HTERT RPE-1 (cell line): Measurements from ENCODE around the gene MYRIP.
"Not testable (repeated sequence)": the region's sequence is repeated elsewhere in the genome, so short reads cannot be mapped to it uniquely, and the experiment has no call there.

Experiments used
- in situ Hi-C: fragments of 300-500 bp; cut with MboI; formaldehyde crosslinking; loops from 4 replicates; pipeline ENCODE4 v1.14.3; 2020; ENCODE audit warnings: low sequenced_read_pairs

The MYRIP gene

DNA sequence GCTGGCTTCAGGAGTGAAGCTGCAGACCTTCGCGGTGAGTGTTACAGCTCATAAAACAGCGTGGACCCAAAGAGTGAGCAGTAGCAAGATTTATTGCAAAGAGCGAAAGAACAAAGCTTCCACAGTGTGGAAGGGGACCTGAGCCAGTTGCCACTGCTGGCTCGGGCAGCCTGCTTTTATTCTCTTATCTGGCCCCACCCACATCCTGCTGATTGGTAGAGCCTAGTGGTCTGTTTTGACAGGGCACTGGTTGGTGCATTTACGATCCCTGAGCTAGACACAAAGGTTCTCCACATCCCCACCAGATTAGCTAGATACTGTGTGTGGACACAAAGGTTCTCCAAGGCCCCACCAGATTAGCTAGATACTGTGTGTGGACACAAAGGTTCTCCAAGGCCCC lies 267.7 kb downstream of the MYRIP start:
- in situ Hi-C loops, result not testable (repeated sequence)

DNA sequence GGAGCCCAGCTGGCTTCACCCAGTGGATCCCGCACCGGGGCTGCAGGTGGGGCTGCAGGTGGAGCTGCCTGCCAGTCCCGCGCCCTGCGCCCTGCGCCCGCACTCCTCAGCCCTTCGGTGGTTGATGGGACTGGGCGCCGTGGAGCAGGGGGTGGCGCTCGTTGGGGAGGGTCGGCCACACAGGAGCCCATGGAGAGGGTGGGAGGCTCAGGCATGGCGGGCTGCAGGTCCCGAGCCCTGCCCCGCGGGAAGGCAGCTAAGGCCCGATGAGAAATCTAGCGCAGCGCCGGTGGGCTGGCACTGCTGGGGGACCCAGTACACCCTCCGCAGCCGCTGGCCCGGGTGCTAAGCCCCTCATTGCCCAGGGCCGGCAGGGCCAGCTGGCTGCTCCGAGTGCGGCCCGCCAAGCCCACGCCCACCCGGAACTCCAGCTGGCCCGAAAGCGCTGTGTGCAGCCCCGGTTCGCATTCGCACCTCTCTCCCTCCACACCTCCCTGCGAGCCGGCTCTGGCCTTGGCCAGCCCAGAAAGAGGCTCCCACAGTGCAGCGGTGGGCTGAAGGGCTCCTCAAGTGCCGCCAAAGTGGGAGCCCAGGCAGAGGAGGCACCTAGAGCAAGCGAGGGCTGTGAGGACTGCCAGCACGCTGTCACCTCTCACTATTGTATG lies 268.6 kb downstream of the MYRIP start:
- in situ Hi-C loops, result not testable (repeated sequence)

DNA sequence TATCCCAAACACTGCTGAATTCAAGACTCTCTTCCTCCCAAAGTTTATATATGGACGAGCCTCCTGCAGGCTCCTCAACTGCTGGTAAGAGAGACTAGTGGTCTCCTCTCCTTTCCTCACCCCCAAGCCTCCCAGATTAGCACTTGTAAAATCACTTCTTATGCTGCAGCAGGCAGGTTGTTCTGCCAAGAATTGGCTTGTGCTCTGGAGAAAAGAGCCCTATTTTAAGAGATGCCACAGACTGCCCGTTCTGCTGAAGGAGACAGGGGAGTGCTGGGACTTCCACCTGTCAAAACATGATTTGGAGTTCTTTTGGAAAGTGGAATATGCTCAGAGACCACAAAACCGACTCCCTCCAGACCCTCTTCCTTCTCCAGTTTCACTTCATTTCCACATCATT lies 269.2 kb downstream of the MYRIP start:
- in situ Hi-C loops, result no loop called here

DNA sequence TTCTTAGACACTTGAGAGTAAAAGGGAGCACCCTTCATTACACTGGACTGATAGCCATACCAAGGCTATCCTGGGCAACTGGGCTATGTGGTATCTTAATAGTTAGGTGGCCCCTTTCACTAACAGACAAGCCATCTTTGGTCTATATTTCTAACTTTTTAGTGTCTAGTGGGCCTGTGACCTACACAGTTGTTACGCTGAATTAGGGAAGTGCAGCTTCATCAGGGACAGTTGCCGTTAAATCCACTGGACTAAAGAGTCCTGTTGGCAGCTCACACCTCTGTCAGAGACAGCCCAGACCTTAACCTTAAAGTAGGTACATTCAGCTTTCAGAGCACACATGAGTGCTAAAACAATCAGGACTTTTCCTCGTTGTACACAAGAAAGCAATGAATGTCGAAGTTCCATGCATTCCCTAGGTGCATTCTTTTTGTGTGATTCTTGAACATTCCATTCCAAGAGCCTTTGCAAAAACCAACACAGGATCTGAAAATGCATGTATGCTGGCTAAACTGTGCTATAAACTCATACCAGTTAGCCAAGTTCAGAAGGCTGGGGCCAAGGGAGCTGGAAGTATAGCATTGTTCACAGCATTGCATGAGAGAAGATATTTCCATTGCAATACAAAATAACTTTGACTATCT lies 269.9 kb downstream of the MYRIP start:
- in situ Hi-C loops, result no loop called here

DNA sequence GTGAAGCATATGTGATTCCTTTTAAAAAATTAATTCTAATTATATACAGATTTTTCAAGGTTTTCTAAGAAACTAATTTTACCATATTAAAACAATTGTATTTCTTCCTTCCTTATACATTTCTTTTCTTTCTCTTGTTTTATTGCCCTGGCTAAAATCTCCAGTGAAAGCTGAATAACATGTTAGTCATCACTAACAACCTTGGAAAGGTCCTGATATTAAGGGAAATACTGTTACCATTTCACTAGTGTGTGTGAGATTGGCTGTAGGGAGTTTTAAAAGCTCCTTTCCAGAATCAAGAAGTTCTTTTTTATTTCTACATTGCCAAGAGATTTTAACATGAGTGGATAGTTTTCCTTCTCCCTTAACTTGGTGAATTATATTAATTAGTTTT lies 270.4 kb downstream of the MYRIP start:
- in situ Hi-C loops, result no loop called here

DNA sequence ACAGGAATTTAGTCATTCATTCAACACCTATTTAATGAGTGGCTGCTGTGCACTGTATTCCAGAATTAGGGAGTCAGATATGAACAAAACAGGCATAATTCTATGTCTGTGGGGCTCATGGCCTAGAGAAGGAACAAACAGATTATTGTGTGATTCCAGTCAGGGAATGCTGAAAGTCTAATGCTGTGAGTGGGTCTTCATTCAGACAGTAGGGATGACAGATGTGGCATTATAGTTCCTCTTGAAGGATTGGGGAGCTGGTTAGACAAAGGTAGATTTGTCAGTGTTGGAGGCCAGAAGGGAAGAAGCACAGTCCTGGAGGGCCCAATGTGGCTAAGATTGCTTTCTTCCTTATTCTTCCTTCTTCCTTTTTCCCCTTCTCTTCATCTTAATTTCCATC lies 273.7 kb downstream of the MYRIP start:
- in situ Hi-C loops, result no loop called here

DNA sequence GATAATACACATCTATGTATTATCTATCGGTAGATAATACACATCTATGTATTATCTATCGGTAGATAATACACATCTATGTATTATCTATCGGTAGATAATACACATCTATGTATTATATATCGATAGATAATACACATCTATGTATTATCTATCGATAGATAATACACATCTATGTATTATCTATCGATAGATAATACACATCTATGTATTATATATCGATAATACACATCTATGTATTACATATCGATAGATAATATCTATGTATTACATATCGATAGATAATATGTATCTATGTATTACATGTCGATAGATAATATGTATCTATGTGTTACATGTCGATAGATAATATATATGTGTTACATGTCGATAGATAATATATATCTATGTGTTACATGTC lies 275.0 kb downstream of the MYRIP start:
- in situ Hi-C loops, result not testable (repeated sequence)

DNA sequence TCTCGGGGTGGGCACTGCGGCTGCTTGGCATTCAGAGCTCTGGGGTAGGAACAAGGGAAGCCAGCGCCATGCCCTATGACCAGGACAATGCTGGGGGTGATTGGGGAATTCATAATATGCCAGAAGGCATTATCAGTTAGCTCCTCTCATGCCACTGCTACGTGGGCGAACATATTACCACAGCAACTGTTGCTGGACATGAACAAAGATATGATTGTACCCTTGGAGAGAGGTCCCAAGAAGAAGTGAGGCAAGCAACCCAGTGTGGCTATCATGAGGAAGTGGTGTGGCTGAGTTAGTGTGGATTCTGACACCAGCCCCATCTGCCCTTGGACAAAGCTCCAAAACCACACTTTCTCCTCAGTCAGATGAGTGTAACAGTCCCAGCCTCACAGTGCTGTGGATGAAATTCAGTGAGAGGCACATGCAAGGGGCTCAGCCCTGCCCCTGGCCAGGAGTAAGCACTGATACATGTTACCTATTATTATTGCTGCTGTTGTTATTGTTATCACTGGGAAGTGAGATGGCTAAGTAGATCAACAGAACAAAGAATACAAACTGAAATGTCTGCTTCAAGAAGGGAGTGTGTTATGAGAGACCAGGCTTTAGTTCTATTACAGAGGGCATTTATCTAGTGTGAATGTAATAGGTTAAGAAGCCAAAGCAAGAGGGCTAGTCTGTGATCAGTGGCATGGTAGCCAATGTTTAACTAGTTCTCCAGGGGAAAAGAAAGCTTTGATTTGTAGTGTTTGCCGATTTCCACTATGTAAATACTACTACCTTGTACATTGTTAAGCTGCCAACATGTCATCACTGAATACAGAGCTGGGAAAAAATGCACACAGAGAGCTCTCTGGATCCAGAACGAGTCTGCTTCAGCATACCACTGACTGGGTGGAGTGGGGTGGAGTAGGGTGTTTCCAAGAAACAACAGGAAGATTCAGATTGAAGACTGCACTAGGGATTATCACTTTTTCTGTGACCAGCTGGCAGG lies 277.8 kb downstream of the MYRIP start:
- in situ Hi-C loops, result no loop called here

DNA sequence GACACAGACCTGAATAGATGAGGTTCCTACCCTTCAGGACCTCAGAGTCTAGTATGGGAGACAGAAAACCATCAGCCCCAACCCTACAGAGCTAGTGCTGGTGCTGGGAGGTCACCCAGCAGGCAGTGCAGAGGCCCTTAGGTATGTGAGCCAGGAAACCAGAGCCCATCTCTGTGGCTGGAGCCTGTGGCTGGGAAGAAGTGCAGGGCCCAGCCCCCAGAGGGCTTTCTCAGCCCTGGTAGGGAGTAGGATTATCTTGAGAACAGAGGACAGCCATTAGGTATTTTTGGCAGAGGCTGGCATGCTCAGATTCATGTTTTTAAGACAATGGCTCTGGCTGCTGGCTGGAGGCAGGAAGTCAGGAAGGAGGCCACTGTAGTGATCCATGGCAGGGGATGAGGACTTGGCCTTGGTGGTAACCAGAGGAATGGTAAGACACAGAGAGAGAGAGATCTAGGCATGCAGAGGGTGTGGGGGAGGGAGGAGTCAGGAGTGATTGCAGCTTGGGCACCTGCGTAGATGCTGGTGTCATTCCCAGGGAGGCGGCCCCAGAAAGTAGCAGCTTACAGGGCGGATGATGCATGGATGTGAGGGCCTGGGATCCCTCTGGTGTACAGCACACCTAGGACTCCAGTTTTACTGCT lies 279.2 kb downstream of the MYRIP start:
- in situ Hi-C loops, result no loop called here

DNA sequence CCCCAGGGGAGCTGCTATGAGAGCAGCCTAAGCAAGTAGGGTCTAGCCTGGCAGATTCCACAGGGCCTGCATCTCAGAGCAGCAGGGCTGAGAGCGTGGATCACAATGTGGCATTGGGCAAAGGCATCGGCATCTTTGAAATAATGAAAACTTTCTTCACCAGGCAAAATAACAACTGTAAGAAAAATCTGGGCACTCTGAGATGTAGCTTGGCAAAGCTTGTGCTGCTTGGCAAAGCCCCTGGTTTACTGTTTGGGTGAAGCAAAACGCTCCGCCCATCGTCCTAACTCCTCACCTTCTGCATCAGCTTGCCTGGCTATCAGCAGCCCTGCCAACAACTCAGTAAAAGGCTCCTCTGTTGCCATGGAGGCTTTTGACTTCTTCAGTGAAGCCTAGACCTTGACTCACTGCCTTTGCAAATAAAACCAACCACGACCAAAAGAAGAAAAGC lies 287.3 kb downstream of the MYRIP start:
- in situ Hi-C loops, result no loop called here

DNA sequence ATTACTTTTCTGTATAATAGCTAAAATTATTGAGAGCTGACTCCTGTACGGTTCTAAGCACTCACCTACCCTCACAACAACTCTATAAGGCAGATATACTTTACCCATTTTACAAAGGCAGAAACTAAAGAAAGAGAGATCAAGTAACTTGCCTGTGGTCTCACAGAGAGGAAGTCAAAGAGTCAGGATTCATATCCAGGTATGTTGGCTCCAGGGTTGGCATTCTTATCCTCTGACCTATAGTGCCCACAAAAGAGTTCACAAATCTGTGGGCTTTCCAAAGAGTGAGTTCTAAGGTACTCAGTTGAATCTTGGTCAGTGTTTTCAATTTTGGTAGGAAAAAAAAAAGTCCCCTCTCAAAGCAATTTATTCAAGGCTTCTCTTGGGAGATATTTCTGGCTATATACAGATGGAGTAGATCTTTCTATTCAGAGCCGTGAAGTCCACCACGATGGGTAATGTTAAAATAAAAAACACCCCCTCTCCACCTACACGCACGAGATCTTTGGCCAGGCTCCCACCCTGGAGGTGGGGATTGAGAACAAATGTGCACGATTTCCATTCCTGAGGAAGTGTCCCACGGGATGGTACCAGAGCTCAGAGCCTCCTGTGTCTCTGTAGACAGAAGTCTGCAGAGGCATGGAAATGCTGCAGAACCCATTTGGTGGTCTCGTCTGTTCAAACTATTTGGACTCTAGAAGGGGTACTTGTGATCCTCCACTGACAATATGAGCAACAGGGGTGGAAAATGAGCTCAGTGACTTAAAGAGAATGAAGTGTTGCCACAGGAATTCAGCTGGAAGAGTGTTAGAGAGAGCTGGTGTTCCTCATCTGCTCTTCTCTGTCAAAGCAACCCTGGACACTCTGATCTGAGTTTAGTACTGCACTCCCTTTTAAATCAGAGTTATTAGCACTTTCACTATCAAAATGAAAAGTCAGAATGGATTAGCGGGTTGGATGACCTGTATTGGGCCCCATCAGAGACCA lies 288.0 kb downstream of the MYRIP start:
- in situ Hi-C loops, result no loop called here

DNA sequence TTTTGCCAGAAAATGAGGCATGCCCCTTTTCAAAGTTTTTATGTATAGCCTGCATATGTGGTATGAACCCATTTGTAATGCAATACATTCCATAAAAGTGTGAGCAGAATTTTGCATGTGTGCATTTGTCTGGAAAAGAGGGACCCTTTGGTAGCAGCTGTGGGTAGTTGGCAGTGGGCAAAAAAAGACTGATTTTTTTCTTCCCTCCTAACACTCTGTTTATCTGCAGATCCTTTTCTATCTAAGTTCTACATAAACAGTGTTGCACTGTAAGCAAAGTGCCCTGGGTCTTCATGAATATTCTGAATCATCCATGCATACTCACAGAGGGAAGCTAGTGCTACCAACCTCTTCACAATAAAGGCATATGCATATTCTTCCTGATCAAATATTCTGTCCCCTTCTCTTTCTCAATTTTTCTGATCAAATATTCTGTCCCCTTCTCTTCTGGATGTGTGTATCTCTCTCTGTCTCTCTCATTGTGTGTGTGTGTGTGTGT lies 288.9 kb downstream of the MYRIP start:
- in situ Hi-C loops, result no loop called here

DNA sequence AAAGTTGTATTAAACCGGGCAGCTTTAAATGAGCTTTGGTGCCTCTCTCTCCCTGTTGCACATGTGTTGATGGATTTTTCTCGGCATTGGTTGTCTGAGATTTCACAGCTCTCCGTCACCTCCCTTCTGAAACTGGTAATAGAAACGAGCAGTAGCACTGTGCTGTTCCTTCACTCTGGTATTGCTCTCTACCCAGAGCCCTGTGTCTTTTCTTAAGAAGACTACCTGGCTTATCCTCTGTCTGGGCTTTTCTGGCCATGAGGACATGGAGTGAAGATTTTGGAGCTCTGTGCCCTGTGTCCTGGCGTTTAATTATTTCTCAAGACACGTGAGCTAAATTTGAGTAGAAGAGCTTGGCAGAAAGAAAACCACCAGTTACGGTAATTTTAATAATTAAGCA lies 290.5 kb downstream of the MYRIP start:
- in situ Hi-C loops, result no loop called here

DNA sequence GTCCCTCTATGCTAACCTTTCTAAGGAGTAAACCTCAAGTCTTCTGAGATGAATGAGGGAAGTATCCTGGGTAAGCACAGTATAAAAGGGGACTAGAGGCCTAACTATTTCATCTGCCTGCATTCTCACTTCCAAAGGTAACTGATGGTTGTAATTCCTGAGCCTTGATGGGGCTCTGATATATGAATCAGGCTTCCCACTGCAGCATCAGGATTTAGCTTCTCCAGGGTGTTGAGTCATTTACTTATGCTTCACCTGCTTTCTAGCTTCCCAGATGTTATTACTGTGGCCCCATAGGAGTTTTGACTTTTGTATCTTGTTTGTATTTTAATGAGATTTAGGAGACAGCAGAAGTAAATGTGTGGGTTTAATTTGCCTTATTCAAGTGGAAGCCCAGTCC lies 292.8 kb downstream of the MYRIP start:
- in situ Hi-C loops, result no loop called here

DNA sequence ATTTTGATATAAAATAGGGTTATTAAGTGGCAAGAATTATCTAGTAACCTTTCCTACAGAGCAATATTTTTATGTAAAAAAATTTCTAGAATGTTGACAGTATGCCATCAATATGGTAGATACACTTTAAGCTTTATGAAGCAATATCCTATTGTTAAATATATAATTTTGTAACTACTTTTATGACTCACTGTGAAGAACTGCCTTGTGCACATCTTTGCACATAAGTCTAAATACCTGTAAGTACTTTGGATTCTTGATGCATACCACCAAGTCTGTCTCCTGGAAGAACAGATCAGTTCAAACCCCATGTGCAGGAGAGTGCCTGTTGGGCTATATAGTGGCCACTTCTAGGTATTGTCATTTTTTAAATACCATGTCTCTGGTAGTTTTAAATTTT lies 294.4 kb downstream of the MYRIP start:
- in situ Hi-C loops, result no loop called here

DNA sequence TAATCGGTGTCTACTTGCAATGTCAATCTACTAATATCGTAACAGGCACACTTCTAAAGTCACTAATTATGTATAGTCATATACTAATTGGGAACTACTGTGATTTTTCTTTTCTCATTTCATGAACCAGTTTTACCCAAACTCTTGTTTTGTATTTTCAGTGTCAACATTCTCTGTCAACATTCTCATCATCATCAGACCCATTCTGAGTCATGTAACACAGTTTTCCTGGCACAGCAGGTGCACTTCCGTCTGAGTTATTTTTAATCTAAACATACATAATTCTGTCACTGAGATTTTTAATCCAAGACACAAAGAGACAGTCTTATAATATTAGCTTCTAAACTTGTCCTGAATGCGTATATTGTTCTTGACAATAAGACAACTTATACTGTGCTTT lies 295.0 kb downstream of the MYRIP start:
- in situ Hi-C loops, result no loop called here

DNA sequence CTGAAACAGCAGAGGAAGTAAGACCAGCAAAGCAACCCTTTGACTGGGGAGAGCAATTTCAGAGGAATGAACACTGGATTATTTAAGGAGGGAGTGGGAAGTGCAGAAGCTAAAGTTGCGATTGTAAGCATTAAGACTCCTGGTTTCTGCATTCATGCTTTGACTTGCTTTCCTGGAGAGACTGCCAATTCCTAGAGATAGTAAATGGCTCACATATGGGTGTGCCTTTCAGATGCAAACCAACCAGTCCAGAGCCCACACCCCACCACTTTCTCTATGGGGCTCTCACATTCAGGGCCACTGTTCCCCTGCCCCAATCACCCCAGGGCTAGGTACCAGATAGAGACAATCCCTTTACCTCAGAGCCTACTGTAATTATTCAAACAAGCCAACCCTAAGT lies 299.2 kb downstream of the MYRIP start:
- in situ Hi-C loops, result no loop called here

DNA sequence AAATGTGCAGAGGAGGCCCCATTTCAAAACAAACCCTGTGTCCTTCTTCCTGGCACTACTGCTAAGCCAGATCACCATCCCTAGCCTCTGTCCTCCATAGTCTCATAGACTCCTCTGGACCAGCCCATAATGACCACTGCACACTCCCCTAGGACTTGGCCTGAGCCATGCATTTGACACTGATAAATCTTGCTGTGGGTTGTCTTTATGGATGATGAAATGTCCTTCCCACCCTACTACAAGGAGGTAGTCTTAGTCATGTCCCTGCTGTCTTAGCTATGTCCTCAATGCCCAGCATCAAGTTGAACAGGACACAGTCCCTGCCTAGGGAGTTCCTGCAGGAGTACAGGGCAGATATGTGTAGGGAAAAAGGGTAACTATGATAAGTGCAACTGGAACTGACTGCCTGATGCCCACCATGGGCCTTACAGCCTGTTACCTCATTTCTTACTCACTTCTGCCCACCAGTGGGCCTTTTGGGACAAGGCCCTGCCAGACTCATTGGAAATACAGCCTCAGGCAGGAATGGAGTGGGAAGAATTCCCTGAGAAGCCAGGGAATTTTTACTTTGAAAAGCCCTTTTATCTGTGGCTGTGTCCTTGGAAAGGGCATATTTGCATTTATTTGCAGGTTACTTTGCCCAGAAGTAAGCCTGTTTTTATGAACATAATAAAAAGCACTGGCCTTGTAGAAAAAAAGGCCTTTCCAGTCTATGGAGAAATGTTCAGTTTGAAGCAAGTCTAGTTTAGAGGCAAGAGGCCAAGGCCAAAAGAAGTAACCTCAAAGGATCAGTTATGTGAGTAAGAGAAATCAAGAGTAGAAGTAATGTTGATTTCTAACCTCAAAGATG lies 300.5 kb downstream of the MYRIP start:
- in situ Hi-C loops, result no loop called here
